GM19099 (cell line): Measurements from ENCODE around the gene C11orf86.

ENCODE experiments used
- POLR2A ChIP-seq: IDR thresholded peaks from 3 replicates; pipeline ENCODE4 v1.6.1; 2011; ENCODE audit warnings: low read depth; ENCODE audit not compliant: insufficient read length; ENCODE audit errors: extremely low read depth

Gene C11orf86

GRCh38 chr11:67024966-67025365 lies 49.9 kb downstream of the C11orf86 start:
- TF ChIP-seq POLR2A: no peak

- no peak for TF ChIP-seq POLR2A
Observed at GRCh38 chr11:67025750-67026149, 50.6 kb downstream of the C11orf86 start.
